HepG2 (cell line): Measurements from ENCODE around the gene NXF3. TPM values are rescaled to one million over a fixed set of nuclear protein-coding genes. Genes with fewer than 3 reads are reported as not detected.
A peak's percentile ranks its signal among the peaks of the same experiment; 100 is the strongest.

ENCODE experiments used
- AHDC1 ChIP-seq: sonication (generic); formaldehyde crosslinking; IDR thresholded peaks from 2 replicates; pipeline ENCODE4 v1.5.1; 2020; ENCODE audit warnings: mild to moderate bottlenecking, missing genetic modification reagents, borderline replicate concordance
- ARID5B ChIP-seq: IDR thresholded peaks from 2 replicates; pipeline ENCODE4 v1.4.0; 2020; ENCODE audit warnings: mild to moderate bottlenecking, missing genetic modification reagents
- EHMT2 ChIP-seq: fragments of 200-600 bp; sonication (generic); IDR thresholded peaks from 2 replicates; pipeline ENCODE4 v1.7.0; 2017; ENCODE audit warnings: antibody characterized with exemption, low read depth, low read length, borderline replicate concordance
- EP300 ChIP-seq, 3 experiments: sonication (generic) in 1 of 3; formaldehyde crosslinking in 1 of 3; IDR thresholded peaks; 2 replicates each; pipeline versions ENCODE4 v1.5.1 to v1.6.1; 2011 to 2020; ENCODE audit warnings: low read depth in 2 of 3, low read length in 2 of 3, borderline replicate concordance in 1 of 3, improper control_type of control experiment in 1 of 3, mild to moderate bottlenecking in 1 of 3, missing genetic modification reagents in 1 of 3, moderate library complexity in 1 of 3
- FOXA1 ChIP-seq, 2 experiments: fragments of 450-650 bp in 1 of 2; sonication (generic) in 1 of 2; formaldehyde crosslinking in 1 of 2; IDR thresholded peaks; 2 replicates each; pipeline versions ENCODE4 v1.4.0 to v1.6.1; 2016 to 2020; ENCODE audit warnings: missing genetic modification reagents in 1 of 2
- ISL2 ChIP-seq: sonication (generic); formaldehyde crosslinking; IDR thresholded peaks from 2 replicates; pipeline ENCODE4 v1.5.0; 2020; ENCODE audit warnings: missing genetic modification reagents
- KDM6A ChIP-seq: IDR thresholded peaks from 2 replicates; pipeline ENCODE4 v1.6.1; 2016; ENCODE audit warnings: low read depth
- NR2F6 ChIP-seq, 2 experiments: IDR thresholded peaks; 2 replicates each; pipeline ENCODE4 v1.6.1; 2016; ENCODE audit warnings: antibody characterized with exemption in 1 of 2, mild to moderate bottlenecking in 1 of 2
- PLSCR1 ChIP-seq: sonication (generic); formaldehyde crosslinking; IDR thresholded peaks from 2 replicates; pipeline ENCODE4 v1.5.0; 2020; ENCODE audit warnings: missing genetic modification reagents, mild to moderate bottlenecking, borderline replicate concordance
- POGZ ChIP-seq: sonication (generic); formaldehyde crosslinking; IDR thresholded peaks from 2 replicates; pipeline ENCODE4 v1.4.0; 2020; ENCODE audit warnings: mild to moderate bottlenecking, missing genetic modification reagents
- REPIN1 ChIP-seq: sonication (generic); formaldehyde crosslinking; IDR thresholded peaks from 2 replicates; pipeline ENCODE4 v1.8.0; 2022; ENCODE audit warnings: missing genetic modification reagents, low read depth, mild to moderate bottlenecking, borderline replicate concordance
- SNRNP70 ChIP-seq: fragments of 200-400 bp; formaldehyde crosslinking; IDR thresholded peaks from 2 replicates; pipeline ENCODE4 v1.6.1; 2017; ENCODE audit warnings: mild to moderate bottlenecking, low read depth, low read length, moderate library complexity
- ZMYM4 ChIP-seq: sonication (generic); formaldehyde crosslinking; IDR thresholded peaks from 2 replicates; pipeline ENCODE4 v1.8.1; 2023; ENCODE audit warnings: mild to moderate bottlenecking, missing genetic modification reagents
- ZNF713 ChIP-seq: sonication (generic); formaldehyde crosslinking; IDR thresholded peaks from 2 replicates; pipeline ENCODE4 v1.4.0; 2020; ENCODE audit warnings: mild to moderate bottlenecking, missing genetic modification reagents
- ZNF766 ChIP-seq: sonication (generic); formaldehyde crosslinking; IDR thresholded peaks from 2 replicates; pipeline ENCODE4 v1.5.0; 2020; ENCODE audit warnings: missing genetic modification reagents, borderline replicate concordance
- polyA plus RNA-seq, 8 experiments: library from polyadenylated mRNA; depleted of rRNA in 3 of 8; stranded (reverse) in 7 of 8; unstranded in 1 of 8; fragments of >200 nt; fragmentation: Illumina TruSeq in 4 of 8; extraction: Trizol in 4 of 8; gene quantifications; 2 replicates each; pipeline versions ENCODE4 v1.2.1 to v1.2.3, GENCODE V29; 2011 to 2016; ENCODE audit warnings: low read depth in 4 of 8, missing spikeins in 1 of 8, mixed read lengths in 1 of 8; ENCODE audit not compliant: insufficient read depth in 1 of 8
- total RNA-seq, 5 experiments: library from RNA; depleted of rRNA; stranded (reverse); fragments of >200 nt; fragmentation: Illumina TruSeq; extraction: Trizol; gene quantifications; 2 replicates each; pipeline ENCODE4 v1.2.3, GENCODE V29; 2016; ENCODE audit warnings: low read depth in 1 of 5

The NXF3 gene
- total and polyA plus RNA-seq, 2 of the 13 experiments (the other 11 are each of a cell fraction or from before 2014, with no cell fraction given): 0.05 TPM; not detected in 1

- TF ChIP-seq AHDC1 (CRISPR knock-in tag) (0 out of 2 replicates have a peak, but pooled peaks have one; percentile 24), EHMT2 (no peak), EP300 (IDR thresholded peaks at IDR 0.05; ENCODE audit: low read depth in 2 of 2, low read length in 2 of 2) (peak in 1 of 2 experiments; percentile 46; a peak in 1 of 4 replicates), EP300 (CRISPR knock-in tag; IDR thresholded peaks at IDR 0.05; ENCODE audit: borderline replicate concordance) (no peak), REPIN1 (CRISPR knock-in tag) (no peak), ISL2 (CRISPR knock-in tag) (0 out of 2 replicates have a peak, but pooled peaks have one; percentile 24), KDM6A (CRISPR knock-in tag) (0 out of 2 replicates have a peak, but pooled peaks have one; percentile 45), POGZ (CRISPR knock-in tag) (peak; percentile 22; the same call in 1 of the 2 replicates), NR2F6 (IDR thresholded peaks at IDR 0.05) (peak; percentile 59; the same call in 1 of the 2 replicates), NR2F6 (CRISPR knock-in tag; IDR thresholded peaks at IDR 0.05) (peak; percentile 44; the same call in 1 of the 2 replicates), ARID5B (peak; percentile 81), PLSCR1 (CRISPR knock-in tag) (no peak), ZNF713 (CRISPR knock-in tag) (no peak), SNRNP70 (no peak), ZNF766 (no peak), ZMYM4 (peak; percentile 62), FOXA1 (IDR thresholded peaks at IDR 0.05) (no peak), FOXA1 (CRISPR knock-in tag; IDR thresholded peaks at IDR 0.05) (peak; percentile 15; the same call in 1 of the 2 replicates)
Observed at GRCh38 chrX:103056902-103057301, 36.0 kb downstream of the NXF3 start (continued).
